GM23248 (cell line): Measurements from ENCODE around the gene CACNA1C.

Experiments
- EZH2 ChIP-seq: fragments of 200-600 bp; sonication (generic); IDR thresholded peaks from 2 replicates; pipeline ENCODE4 v1.6.1; 2018; ENCODE audit warnings: antibody characterized with exemption, mild to moderate bottlenecking; ENCODE audit not compliant: insufficient read depth, poor library complexity, severe bottlenecking
- EZH2phosphoT487 ChIP-seq: fragments of 200-600 bp; sonication (generic); IDR thresholded peaks from 2 replicates; pipeline ENCODE4 v1.6.1; 2018; ENCODE audit warnings: antibody characterized with exemption, moderate library complexity, mild to moderate bottlenecking, low read depth; ENCODE audit not compliant: insufficient read depth

- TF ChIP-seq EZH2 (no peak), EZH2phosphoT487 (no peak)
Measured at GRCh38 chr12:2494486-2495192, 441.9 kb downstream of the CACNA1C start.
